OCI-LY1 (cell line): ENCODE measurements around the gene CR1.
"Not testable (repeated sequence)": the region's sequence is repeated elsewhere in the genome, so short reads cannot be mapped to it uniquely, and the experiment has no call there.

ENCODE experiments used
- H2AFZ ChIP-seq: fragments of 200-600 bp; sonication (generic), shearing (Covaris generic); 2 replicates; pipeline ENCODE4 v1.6.0; 2014; ENCODE audit warnings: antibody characterized with exemption, mild to moderate bottlenecking, low read length
- H3F3A ChIP-seq: fragments of 200-600 bp; sonication (generic), shearing (Covaris generic); 2 replicates; pipeline ENCODE4 v1.6.0; 2014; ENCODE audit warnings: mild to moderate bottlenecking, antibody characterized with exemption, low read length, moderate library complexity; ENCODE audit not compliant: insufficient read depth
- H3K27ac ChIP-seq: fragments of 200-600 bp; sonication (generic); 2 replicates; pipeline ENCODE4 v1.5.1; 2014; ENCODE audit warnings: low read length, mixed run types, mild to moderate bottlenecking, low read depth; ENCODE audit not compliant: poor library complexity, severe bottlenecking
- H3K27me3 ChIP-seq: fragments of 200-600 bp; sonication (generic); 2 replicates; pipeline ENCODE4 v1.6.0; 2014; ENCODE audit warnings: antibody characterized with exemption, mild to moderate bottlenecking, low read length, moderate library complexity; ENCODE audit not compliant: insufficient read depth
- H3K36me3 ChIP-seq: fragments of 200-600 bp; sonication (generic); 2 replicates; pipeline ENCODE4 v1.6.1; 2014; ENCODE audit warnings: mild to moderate bottlenecking, antibody characterized with exemption, low read length, moderate library complexity, mixed read lengths; ENCODE audit not compliant: insufficient read depth
- H3K4me1 ChIP-seq: fragments of 200-600 bp; sonication (generic); 2 replicates; pipeline ENCODE4 v1.5.1; 2014; ENCODE audit warnings: mild to moderate bottlenecking, low read length, moderate library complexity; ENCODE audit not compliant: insufficient read depth, severe bottlenecking
- H3K4me2 ChIP-seq: fragments of 200-600 bp; sonication (generic), shearing (Covaris generic); 2 replicates; pipeline ENCODE4 v1.6.1; 2014; ENCODE audit warnings: low read length
- H3K4me3 ChIP-seq: fragments of 200-600 bp; sonication (generic); 2 replicates; pipeline ENCODE4 v1.5.1; 2014; ENCODE audit warnings: low read length, low read depth, mild to moderate bottlenecking, mixed read lengths; ENCODE audit not compliant: poor library complexity, severe bottlenecking
- H3K79me2 ChIP-seq: fragments of 200-600 bp; shearing (Covaris generic); 2 replicates; pipeline ENCODE4 v1.6.1; 2016; ENCODE audit warnings: mixed run types, low read length, mixed read lengths; ENCODE audit not compliant: insufficient read depth
- H3K9ac ChIP-seq: fragments of 200-600 bp; sonication (generic), shearing (Covaris generic); 2 replicates; pipeline ENCODE4 v1.6.1; 2014; ENCODE audit warnings: mild to moderate bottlenecking, low read length, mixed read lengths
- H3K9me2 ChIP-seq: fragments of 200-600 bp; sonication (generic), shearing (Covaris generic); 2 replicates; pipeline ENCODE4 v1.6.1; 2014; ENCODE audit warnings: low read depth, mild to moderate bottlenecking, low read length, mixed read lengths
- H3K9me3 ChIP-seq: fragments of 200-600 bp; shearing (Covaris generic); 2 replicates; pipeline ENCODE4 v1.6.1; 2014; ENCODE audit warnings: low read length, mixed read lengths
- H4K20me1 ChIP-seq: fragments of 200-600 bp; sonication (generic), shearing (Covaris generic); 2 replicates; pipeline ENCODE4 v1.6.0; 2016; ENCODE audit warnings: mild to moderate bottlenecking, low read length; ENCODE audit not compliant: insufficient read depth
- EZH2 ChIP-seq: fragments of 200-600 bp; sonication (generic), shearing (Covaris generic); IDR thresholded peaks from 2 replicates; pipeline ENCODE4 v1.8.0; 2017; ENCODE audit warnings: borderline replicate concordance, mixed run types, mild to moderate bottlenecking, antibody characterized with exemption, low read length, moderate library complexity, mixed read lengths
- TF ChIP-seq, protein P1 (sequence below): fragments of 200-600 bp; sonication (generic), shearing (Covaris generic); IDR thresholded peaks from 2 replicates; pipeline ENCODE4 v1.5.1; 2017; ENCODE audit warnings: mild to moderate bottlenecking, antibody characterized with exemption, low read length, moderate library complexity, mixed read lengths

Gene CR1

DNA sequence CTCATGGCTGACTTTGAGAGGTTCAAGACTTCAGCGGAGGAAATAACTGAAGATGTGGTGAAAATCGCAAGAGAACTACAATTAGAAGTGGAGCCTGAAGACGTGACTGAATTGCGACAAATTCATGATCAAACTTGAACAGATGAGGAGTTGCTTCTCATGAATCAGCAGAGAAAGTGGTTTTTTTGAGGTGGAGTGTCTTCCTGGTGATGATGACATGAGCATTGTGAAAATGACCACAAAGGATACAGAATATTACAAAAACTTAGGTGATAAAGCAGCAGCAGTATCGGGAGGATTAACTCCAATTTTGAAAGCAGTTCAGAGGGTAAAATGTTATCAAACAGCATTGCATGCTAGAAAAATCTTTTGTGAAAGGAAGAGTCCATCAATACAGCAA, 58.9 kb downstream of the CR1 start:
- H3F3A ChIP-seq, H3K9ac ChIP-seq, H3K9me3 ChIP-seq, H3K4me1 ChIP-seq, H2AFZ ChIP-seq, H3K27me3 ChIP-seq, H3K4me2 ChIP-seq, H3K36me3 ChIP-seq, H4K20me1 ChIP-seq, H3K79me2 ChIP-seq, H3K9me2 ChIP-seq, H3K27ac ChIP-seq, H3K4me3 ChIP-seq: not testable (repeated sequence)

DNA sequence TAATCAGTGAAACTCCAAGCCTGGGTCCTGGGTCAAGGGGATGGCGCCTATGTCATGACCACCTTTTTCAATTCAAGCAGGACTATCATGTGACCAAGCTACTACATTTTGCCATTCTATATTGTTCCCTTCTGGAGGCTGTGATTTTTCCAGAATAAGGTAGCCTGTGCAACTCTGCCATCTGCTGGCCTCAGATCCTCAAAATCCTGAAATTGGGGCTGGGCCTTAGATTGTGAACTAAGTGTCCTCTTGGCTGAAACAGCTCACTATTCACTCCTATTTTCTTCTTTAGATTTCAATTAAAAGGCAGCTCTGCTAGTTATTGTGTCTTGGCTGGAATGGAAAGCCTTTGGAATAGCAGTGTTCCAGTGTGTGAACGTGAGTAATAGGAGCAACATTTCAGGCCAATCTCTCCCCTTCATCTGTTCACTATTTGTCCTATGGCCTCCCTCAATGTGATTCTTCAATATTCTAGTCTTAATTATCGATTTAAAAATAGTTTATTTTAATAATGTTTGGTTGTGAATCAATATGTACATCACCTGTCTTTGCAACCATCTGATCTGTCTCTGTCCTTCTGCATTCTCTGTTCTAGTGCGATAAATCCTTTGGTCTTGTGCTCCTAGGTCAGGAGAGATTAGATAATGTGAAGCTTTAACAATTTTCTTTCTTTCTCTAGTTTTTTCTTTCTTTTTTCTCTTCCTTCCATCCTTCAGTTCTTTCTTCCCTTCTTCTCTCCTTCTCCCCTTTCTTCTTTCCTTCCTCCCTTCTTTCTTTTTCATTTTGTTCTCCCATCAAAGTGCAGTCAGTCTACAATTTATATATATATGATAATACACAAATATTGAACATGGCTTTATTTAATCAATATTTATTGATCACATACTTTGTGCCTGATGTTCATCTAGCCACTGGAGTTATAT, 69.8 kb downstream of the CR1 start:
- no peaks in the 10 kb centered on the region for H4K20me1 ChIP-seq
- no peaks in the 10 kb centered on the region for H3K79me2 ChIP-seq
- no peak overlapping the region for H3K4me2 ChIP-seq
- no peak overlapping the region for H3K9ac ChIP-seq
- no peaks in the 10 kb centered on the region for H3F3A ChIP-seq
- H3K4me3 ChIP-seq = no peak overlapping the region
- H3K4me1 ChIP-seq = no peaks in the 10 kb centered on the region
- H3K27me3 ChIP-seq = no peaks in the 10 kb centered on the region
- H3K36me3 ChIP-seq = no peaks in the 10 kb centered on the region
- no peaks in the 10 kb centered on the region for H3K9me2 ChIP-seq
- H3K27ac ChIP-seq = no peak overlapping the region
- H2AFZ ChIP-seq = no peak overlapping the region
- TF ChIP-seq, protein P1, sequence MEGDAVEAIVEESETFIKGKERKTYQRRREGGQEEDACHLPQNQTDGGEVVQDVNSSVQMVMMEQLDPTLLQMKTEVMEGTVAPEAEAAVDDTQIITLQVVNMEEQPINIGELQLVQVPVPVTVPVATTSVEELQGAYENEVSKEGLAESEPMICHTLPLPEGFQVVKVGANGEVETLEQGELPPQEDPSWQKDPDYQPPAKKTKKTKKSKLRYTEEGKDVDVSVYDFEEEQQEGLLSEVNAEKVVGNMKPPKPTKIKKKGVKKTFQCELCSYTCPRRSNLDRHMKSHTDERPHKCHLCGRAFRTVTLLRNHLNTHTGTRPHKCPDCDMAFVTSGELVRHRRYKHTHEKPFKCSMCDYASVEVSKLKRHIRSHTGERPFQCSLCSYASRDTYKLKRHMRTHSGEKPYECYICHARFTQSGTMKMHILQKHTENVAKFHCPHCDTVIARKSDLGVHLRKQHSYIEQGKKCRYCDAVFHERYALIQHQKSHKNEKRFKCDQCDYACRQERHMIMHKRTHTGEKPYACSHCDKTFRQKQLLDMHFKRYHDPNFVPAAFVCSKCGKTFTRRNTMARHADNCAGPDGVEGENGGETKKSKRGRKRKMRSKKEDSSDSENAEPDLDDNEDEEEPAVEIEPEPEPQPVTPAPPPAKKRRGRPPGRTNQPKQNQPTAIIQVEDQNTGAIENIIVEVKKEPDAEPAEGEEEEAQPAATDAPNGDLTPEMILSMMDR = peak; percentile 20; the same call in 1 of the 2 replicates
- TF ChIP-seq EZH2 = no peak
- no peaks in the 10 kb centered on the region for H3K9me3 ChIP-seq

DNA sequence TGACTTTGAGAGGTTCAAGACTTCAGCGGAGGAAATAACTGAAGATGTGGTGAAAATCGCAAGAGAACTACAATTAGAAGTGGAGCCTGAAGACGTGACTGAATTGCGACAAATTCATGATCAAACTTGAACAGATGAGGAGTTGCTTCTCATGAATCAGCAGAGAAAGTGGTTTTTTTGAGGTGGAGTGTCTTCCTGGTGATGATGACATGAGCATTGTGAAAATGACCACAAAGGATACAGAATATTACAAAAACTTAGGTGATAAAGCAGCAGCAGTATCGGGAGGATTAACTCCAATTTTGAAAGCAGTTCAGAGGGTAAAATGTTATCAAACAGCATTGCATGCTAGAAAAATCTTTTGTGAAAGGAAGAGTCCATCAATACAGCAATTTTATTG, 76.0 kb downstream of the CR1 start:
- not testable (repeated sequence) for H3K4me3 ChIP-seq, H3K79me2 ChIP-seq

DNA sequence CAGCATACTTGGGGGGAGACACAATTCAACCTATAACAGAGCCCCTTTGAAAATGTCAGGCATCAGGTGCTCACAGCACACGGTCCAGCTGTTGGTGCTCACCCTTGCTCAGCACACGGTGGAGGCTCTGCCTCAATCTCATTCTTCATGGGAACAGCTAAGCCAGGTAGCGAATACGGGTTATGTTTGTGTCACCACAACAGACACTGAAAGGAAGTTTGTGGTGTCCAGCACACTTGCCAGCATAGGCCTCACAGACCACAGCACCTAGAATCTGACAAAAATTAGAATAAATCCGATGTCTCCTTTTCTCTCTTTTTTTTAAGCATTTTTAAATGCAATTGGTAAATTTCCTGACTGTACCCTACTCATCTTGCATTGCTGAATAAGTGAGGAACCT, 77.1 kb downstream of the CR1 start:
- not testable (repeated sequence) for H3K9me2 ChIP-seq, H3K9me3 ChIP-seq, H3K36me3 ChIP-seq, H3K4me1 ChIP-seq, H3K4me2 ChIP-seq, H3K9ac ChIP-seq, H3K79me2 ChIP-seq, H4K20me1 ChIP-seq, H3K27me3 ChIP-seq, H2AFZ ChIP-seq, H3K27ac ChIP-seq, H3F3A ChIP-seq, H3K4me3 ChIP-seq

More for the DNA sequence above, 76.0 kb downstream of the CR1 start:
- H3F3A ChIP-seq, H3K27ac ChIP-seq, H3K4me2 ChIP-seq, H3K9me2 ChIP-seq, H2AFZ ChIP-seq, H3K27me3 ChIP-seq, H3K9ac ChIP-seq, H4K20me1 ChIP-seq, H3K36me3 ChIP-seq, H3K9me3 ChIP-seq, H3K4me1 ChIP-seq: not testable (repeated sequence)

DNA sequence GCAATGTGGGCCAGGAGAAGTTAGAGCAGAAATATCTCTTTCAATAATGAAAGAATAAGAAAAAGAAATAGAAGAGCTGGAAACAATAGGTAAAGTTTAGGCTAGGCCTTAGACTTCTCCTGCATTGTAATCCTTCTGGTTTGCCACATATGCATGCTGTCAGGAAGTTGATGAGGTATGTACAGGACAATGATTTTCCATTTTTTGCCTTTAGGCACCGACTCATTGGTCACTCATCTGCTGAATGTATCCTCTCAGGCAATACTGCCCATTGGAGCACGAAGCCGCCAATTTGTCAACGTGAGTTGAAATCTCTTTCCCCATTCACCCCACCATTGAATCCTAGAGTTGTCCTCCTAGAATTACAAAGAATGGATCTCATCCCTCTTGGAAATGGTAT, 79.4 kb downstream of the CR1 start:
- H3K9me3 ChIP-seq, H3K4me1 ChIP-seq, H3K27ac ChIP-seq, H3K36me3 ChIP-seq, H3F3A ChIP-seq, H3K9ac ChIP-seq, H3K9me2 ChIP-seq, H3K4me3 ChIP-seq, H3K79me2 ChIP-seq, H3K27me3 ChIP-seq, H4K20me1 ChIP-seq, H3K4me2 ChIP-seq, H2AFZ ChIP-seq: not testable (repeated sequence)
